Limb (tissue), 2 donors: Measurements from ENCODE around the gene PIH1D1.
A peak's percentile ranks its signal among the peaks of the same experiment; 100 is the strongest.

Experiments
- DNase-seq, 2 donors: peaks; one replicate each; pipeline ENCODE4 v3.0.0-alpha.2; 2016; ENCODE audit errors: extremely low spot score in 2 of 2

Gene PIH1D1

DNA sequence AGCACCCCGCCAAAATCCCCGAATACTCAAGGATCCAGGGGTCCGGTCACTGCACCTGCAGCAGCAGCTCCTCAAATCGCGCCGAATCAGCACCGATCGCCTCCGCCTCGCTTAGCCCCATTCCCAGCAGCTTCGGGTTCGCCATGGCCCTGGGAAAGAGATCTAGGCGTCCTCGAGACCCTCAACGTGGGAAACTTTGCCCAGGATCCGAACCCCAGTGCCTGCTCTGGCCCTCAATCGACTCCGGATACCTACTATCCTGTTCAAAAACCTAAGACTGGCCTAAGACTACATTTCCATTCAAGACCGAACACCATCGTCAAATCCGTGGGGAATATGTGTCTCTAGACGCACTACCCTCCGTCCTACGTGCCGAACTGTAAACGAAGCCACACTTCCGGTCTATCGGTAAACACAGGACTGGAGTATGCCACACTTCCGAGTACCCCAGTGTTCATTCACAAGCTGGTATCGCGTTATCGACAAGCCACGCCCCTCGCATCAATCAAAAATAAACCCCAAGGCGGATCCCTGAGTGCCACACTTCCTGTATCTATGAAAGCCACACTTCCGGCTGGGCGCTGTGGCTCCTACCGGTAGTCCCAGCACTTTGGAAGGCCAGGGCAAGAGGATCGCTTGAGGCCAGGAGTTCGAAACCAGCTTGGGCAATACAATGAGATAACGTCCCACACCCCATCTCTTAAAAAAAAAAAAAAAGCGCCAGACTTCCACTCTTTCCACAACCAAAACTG lies at the start of gene PIH1D1:
TSS of gene PIH1D1 (minus strand) at position 385 of the 752 bp plus-strand sequence. CDS start at position 145, 240 bp downstream.
- DNase-seq, result peak; percentile 95 to 99

- DNase-seq, result no peak
These were observed 47.5 kb upstream of the PIH1D1 start for GRCh38 chr19:49499030-49499670.

- no peak for DNase-seq
These were observed 46.9 kb upstream of the PIH1D1 start for GRCh38 chr19:49498475-49498874.

DNA sequence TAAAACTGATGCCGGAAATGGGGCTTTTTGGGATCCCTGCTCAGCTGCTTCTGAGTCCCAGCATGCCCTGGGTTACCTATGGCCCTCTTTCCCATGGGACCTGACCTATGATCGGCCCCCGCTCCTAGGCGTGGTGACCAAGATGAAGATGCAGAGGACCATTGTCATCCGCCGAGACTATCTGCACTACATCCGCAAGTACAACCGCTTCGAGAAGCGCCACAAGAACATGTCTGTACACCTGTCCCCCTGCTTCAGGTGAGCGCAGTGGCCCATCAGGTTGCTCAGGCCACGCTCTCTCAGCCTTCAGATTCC lies 46.1 kb upstream of the PIH1D1 start:
- no peak for DNase-seq

DNA sequence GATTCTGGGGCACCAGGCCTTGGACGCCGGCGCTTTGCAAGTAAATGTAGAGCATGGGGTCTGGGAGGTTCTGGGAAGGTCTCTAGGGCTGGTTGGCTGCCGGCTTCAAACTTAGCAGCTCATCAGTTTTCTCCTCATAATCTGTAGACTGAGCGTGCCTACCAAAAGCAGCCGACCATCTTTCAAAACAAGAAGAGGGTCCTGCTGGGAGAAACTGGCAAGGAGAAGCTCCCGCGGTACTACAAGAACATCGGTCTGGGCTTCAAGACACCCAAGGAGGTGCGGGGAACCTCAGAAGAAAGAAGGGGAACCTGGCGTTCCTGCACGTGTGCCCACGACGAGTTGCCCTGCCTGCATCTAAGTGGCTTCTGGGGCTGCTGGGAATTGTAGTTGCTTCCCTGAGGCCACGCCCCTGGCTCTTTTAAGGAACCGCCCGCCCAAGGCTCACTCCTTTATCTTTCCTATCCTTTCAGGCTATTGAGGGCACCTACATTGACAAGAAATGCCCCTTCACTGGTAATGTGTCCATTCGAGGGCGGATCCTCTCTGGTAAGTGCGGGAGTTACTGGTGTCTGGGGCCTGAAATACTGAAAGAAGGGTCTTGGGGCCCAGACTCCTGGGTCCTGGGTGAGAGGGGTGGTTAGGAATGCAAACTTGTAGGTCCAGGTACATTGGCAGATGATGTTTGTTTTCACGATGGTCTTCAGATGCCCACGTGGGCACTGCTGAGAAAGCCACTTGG lies 45.6 kb upstream of the PIH1D1 start:
- DNase-seq, result peak in 1 of 2 donors; percentile 50

GRCh38 chr19:49496574-49497008 lies 45.0 kb upstream of the PIH1D1 start:
- DNase-seq, result no peak

DNA sequence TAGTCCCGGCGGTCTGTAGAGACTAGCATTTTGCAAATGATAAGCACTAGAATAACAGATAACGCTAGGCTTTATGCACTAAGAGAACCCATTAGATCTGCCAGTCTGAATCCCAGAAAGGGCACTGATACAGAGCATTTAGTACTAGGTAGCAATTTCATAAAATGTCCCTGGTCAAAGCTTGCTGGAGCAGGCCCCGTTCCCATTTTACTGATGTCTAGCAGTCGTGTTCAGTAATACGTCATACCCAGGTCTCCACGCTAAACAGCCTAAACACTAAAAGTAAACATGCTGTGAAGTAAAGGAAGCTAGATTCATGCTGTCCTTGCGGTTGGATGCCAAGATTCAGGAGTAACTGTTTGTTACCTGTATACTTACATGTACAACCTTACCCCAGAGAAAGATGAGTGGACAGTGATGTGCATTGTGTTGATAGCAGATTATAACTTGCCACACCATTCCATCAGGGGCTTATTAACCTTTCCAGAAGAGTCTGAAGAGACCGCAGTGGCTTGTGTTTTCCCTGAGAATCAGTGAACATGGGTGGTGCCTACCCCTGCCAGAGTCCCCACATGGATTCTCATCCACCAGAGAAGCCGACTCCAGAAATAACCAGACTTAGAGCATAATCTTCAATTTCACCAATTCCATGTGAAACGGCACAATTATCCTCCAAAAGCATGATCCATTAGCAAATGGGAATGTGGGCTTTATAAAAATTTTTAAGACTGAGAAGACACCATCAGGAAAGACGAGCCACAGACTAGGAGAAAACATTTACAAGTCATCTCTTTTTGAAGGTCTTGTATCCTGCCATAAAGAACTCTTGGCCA lies 41.2 kb upstream of the PIH1D1 start:
- DNase-seq, result no peak

DNA sequence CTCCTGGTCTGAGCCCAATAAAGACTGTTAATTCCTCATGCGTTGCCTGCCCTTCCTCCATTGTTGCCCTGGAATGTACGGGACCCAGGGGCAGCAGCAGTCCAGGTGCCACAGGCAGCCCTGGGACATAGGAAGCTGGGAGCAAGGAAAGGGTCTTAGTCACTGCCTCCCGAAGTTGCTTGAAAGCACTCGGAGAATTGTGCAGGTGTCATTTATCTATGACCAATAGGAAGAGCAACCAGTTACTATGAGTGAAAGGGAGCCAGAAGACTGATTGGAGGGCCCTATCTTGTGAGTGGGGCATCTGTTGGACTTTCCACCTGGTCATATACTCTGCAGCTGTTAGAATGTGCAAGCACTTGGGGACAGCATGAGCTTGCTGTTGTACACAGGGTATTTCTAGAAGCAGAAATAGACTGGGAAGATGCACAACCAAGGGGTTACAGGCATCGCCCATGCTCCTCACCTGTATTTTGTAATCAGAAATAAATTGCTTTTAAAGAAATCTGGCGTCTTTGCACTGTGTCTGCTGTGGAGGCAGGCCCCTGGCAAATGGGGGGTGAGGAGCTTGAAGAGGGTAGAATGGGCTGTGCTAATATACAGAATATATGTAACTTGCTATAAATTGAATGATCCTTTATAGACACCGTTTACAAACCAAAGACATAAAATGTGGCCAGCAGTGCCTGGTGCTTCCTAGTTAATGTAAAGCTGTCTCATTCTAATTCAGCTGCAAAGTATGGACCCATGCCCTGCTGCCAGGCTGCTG lies 40.4 kb upstream of the PIH1D1 start:
- no peak for DNase-seq

DNA sequence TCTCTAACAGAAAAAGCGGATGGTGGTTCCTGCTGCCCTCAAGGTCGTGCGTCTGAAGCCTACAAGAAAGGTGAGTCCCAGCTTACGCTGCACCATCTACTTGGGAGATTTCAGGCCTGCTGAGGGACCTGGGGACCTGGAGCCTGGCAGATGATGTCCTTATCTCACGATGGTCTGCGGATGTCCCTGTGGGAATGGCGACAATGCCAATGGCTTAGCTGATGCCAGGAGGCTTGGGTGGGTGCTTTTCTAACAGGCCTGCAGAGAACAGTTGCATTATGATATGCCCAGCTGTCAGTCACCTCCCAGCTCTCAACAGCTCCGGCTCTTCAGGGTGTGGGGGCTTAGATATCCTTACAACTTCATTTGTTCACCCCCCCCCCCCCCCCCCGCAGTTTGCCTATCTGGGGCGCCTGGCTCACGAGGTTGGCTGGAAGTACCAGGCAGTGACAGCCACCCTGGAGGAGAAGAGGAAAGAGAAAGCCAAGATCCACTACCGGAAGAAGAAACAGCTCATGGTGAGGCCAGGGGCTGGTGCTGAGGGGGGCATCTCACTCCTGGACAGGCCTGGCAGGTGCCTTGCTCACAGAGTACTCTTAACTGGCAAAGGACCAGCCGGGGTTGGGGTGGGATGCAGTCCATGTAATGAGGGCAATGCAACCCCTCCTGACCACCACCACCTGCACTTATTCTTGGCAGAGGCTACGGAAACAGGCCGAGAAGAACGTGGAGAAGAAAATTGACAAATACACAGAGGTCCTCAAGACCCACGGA lies 39.6 kb upstream of the PIH1D1 start:
- DNase-seq, result no peak

- DNase-seq, result no peak
These were observed 38.8 kb upstream of the PIH1D1 start for GRCh38 chr19:49490287-49491029.

DNA sequence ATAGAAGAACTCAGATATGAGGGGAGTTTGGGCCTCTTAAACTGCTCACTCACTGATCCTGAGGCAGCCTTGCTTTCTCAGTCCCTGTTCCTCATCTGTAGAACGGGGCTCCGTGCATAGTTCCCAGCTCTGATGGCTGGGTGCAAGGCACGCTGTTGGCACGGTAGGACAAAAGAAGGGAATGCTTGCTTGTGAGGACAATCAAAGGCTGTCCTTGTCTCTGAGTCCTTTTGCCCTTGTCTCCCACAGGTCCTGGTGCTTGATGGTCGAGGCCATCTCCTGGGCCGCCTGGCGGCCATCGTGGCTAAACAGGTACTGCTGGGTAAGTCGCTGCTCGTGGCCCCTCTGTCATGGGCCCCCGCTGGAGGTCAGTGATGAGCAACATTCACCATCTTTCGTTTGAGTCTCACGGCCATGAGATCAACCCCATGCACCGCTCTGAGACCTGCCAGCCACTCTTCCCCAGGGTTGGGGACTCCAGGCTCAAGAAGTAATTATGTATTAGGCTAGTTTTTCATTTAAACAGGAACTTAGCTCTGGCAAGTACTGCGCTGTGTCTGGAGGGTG lies 38.1 kb upstream of the PIH1D1 start:
- no peak for DNase-seq

DNA sequence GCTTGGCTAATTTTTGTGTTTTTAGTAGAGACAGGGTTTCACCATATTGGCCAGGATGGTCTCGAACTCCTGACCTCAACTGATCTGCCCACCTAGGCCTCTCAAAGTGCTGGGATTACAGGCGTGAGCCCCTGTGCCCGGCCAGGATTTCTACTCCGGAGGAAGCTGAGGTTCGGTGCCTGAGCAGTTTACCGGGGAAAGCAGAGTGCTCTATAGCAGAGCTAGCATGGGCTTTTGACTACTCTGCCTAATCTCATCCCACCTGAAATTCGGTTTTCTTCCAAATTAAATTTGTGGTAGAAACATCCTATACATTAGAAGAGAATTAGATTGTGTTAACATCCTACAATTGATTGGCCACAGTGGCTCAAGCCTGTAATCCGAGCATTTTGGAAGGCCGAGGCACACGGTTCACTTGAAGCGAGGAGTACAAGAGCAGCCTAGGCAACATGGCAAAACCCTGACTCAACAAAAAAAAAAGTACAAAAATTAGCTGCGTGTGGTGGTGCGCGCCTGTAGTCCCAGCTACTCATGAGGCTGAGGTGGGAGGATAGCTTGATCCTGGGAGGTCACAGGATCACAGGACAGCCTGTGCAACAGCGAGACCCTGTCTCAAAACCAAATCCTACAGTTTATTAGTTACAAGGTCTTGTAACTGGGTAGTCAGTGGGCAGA lies 37.4 kb upstream of the PIH1D1 start:
- DNase-seq, result no peak

DNA sequence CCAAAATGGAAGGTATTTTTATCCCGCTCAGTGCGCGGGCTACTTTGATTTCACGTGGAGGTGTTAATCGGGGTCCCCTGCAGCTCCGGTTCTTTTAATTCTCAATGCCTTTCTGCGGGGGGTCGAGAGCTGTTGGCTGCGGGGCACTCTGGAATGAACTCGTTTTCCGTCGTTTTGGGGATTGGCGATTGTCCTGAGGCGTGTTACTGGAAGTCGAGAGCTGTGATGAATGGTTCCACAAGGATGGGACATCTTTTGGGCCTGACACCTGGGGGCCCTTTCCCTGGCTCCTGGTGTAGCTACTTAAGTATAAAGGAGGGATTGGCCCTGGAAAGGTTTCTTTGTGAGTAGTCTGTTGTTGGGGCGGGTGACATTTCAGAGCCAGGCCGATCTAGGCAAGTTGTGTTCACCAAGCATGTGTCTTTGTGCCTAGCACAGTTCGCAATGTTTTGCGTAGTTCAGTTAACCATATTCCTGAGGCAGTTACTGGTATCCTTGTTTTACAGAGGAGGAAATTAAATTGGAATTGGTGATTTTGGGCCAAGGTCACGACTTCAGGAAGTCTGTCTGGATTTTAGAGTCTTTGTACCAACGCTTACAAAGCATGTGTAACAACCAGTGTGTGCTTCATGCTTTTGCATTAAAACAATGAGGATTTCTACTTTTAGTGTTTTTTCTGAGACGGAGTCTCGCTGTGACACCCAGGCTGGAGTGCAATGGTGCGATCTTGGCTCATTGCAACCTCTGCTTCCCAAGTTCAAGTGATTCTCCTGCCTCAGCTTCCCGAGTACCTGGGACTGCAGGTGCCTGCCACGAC lies 36.6 kb upstream of the PIH1D1 start:
- no peak for DNase-seq

DNA sequence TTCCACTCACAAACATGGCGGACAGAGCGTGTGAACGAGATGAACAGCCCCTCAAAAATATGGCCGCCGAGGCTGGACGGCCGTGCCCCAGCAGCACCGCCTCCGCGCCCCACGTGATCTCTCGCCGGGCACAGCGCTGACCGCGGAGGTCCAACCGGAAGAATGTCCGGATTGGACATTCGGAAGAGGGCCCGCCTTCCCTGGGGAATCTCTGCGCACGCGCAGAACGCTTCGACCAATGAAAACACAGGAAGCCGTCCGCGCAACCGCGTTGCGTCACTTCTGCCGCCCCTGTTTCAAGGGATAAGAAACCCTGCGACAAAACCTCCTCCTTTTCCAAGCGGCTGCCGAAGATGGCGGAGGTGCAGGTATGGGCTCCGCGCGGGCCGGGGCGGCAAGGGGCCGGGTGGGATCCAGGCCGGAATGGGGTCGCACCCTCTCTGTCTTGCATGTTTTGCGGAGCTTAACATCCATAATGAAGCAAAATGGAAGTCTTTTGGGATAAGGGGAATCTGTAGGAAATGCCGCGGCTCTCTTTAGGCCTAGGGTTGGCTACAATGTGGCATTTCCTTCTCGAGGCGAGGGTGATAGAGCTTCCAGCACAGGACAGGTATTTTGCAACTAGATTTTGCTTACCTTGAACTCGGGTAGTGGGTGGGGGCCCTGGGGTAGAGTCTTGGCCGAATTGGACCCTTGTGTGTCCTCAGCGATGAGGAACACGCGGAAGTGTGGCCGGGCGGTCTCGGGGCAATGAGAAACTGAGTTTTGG lies 35.8 kb upstream of the PIH1D1 start, which contains the start of gene RPL13A:
TSS of gene RPL13A (plus strand) at position 332 of the 769 bp plus-strand sequence. CDS start at position 354, 22 bp downstream.
- DNase-seq, result peak; percentile 99 to 100

GRCh38 chr19:49486710-49487276 lies 35.2 kb upstream of the PIH1D1 start:
- DNase-seq, result no peak

DNA sequence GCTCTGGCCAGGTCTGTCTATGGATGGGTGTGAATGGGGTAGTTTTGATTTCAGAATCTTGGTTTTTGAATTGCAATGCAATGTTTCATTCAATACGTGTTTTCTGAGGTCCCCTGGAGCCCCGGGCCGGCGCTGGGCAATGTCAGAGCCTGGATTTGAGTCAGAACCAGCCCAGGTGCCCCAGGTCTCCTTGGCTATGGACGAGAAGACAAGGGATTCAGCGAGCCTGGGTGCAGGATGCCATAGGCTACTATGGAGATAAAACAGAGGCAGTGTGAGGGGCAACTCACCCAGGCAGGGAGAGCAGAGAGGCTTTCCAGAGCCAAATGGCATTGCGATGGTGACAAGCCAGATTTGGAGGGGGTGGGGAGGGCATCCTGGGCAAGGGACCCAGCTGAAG lies 34.6 kb upstream of the PIH1D1 start:
- DNase-seq, result no peak
